Glutamatergic neuron (in vitro differentiated cells): ENCODE data around the gene BCOR. TPM values are rescaled to one million over a fixed set of nuclear protein-coding genes. Genes with fewer than 3 reads are reported as not detected.

Experiments
- DNase-seq: peaks from one replicate; pipeline ENCODE4 v3.0.0; 2022
- H3K27ac Mint-ChIP-seq: one replicate; pipeline ENCODE4 v1.8.0; 2020; ENCODE audit warnings: mild to moderate bottlenecking, mixed read lengths, inconsistent platforms; ENCODE audit not compliant: unreplicated experiment
- H3K27me3 Mint-ChIP-seq: one replicate; pipeline ENCODE4 v1.8.0; 2020; ENCODE audit warnings: mild to moderate bottlenecking, moderate library complexity, mixed read lengths, inconsistent platforms; ENCODE audit not compliant: unreplicated experiment
- H3K36me3 Mint-ChIP-seq: one replicate; pipeline ENCODE4 v1.8.0; 2020; ENCODE audit warnings: mild to moderate bottlenecking, mixed read lengths, inconsistent platforms; ENCODE audit not compliant: unreplicated experiment
- H3K4me1 Mint-ChIP-seq: one replicate; pipeline ENCODE4 v1.8.0; 2020; ENCODE audit warnings: mild to moderate bottlenecking, low read depth, mixed read lengths, inconsistent platforms; ENCODE audit not compliant: unreplicated experiment
- H3K4me3 Mint-ChIP-seq: one replicate; pipeline ENCODE4 v1.8.0; 2020; ENCODE audit warnings: mild to moderate bottlenecking, mixed read lengths, inconsistent platforms; ENCODE audit not compliant: unreplicated experiment
- H3K9me3 Mint-ChIP-seq: one replicate; pipeline ENCODE4 v1.8.0; 2020; ENCODE audit warnings: mild to moderate bottlenecking, moderate library complexity, mixed read lengths, inconsistent platforms; ENCODE audit not compliant: unreplicated experiment
- total RNA-seq: library from RNA; stranded (reverse); fragmentation: NEBNext Ultra II Directional; extraction: Animal tissue kit (Norgen Biotek cat#: 25700); gene quantifications from one replicate; pipeline ENCODE4 v1.2.1, GENCODE V29; 2021; ENCODE audit not compliant: unreplicated experiment
- TF ChIP-seq, protein P1 (sequence below): fragments of 200-600 bp; sonication (generic); IDR thresholded peaks from one replicate; pipeline ENCODE4 v1.5.0; 2021; ENCODE audit not compliant: partially characterized antibody, unreplicated experiment

Gene BCOR
- total RNA-seq, 1 donor from 2014 or later, result 59.0 TPM

DNA sequence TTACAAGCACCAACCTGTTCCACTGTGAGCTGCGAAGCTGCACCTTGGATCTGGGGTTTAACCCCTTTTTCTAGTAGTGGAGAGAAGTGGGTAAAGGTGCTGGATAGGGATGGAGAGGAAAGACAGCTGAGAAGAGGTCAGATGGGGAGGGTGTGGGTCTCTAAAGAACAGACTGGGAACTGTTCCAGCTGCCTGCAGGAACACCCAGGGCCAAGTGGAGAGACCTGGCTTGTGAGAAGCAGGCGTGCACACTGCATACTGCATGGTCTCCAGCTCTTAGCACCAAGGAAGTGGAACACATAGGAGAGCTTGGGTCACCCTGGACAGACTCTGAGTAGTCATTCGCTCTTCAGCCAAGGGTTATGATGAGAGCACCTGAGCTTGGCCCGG, 16.1 kb downstream of the BCOR start:
- TF ChIP-seq, protein P1, sequence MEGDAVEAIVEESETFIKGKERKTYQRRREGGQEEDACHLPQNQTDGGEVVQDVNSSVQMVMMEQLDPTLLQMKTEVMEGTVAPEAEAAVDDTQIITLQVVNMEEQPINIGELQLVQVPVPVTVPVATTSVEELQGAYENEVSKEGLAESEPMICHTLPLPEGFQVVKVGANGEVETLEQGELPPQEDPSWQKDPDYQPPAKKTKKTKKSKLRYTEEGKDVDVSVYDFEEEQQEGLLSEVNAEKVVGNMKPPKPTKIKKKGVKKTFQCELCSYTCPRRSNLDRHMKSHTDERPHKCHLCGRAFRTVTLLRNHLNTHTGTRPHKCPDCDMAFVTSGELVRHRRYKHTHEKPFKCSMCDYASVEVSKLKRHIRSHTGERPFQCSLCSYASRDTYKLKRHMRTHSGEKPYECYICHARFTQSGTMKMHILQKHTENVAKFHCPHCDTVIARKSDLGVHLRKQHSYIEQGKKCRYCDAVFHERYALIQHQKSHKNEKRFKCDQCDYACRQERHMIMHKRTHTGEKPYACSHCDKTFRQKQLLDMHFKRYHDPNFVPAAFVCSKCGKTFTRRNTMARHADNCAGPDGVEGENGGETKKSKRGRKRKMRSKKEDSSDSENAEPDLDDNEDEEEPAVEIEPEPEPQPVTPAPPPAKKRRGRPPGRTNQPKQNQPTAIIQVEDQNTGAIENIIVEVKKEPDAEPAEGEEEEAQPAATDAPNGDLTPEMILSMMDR, result no peak
- Mint-ChIP-seq H3K4me3 (no peak overlapping the region), H3K9me3 (peaks cover 4% of the 10 kb centered on the region), H3K36me3 (no peaks in the 10 kb centered on the region), H3K27ac (no peak overlapping the region), H3K27me3 (peaks cover 4% of the 10 kb centered on the region), H3K4me1 (peaks cover 23% of the 10 kb centered on the region)
- no peak for DNase-seq

DNA sequence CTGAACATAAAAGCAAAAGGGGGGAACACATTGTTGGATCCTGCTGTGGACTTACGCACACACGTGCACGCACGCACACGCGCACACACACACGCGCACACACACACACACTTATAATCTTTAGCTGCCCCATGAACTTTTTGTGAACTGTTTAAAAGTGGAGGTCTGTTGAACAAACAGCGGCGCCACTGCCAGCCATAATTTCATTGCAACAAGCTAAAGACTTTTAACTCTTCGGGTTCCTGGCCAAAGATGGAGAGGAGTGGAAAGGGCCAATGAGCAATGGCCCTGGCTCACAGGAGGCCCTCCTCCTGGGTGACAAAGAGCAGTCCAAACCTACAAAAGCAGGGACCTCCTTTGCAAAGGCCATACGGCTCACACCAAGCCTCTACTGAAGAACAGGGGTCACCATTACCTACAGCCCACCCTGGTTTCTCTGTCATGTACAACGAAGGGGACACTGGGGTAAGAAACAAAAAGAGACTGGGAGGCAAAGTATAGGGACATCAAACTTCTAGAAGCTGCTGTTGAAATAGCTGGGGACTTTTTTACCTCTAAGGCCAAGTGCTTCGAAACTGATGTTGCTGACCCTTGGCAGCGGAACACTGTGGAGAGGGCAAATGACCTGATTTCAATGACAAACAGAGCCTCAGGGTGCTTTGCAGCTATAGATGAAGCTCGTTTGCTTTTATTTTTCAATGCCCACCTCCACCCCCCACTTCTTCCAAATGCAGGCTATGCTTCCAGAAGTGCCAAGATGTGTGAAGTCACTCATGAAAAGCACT, 16.7 kb downstream of the BCOR start:
- H3K4me1 Mint-ChIP-seq, result peaks cover 22% of the 10 kb centered on the region
- no peaks in the 10 kb centered on the region for H3K36me3 Mint-ChIP-seq
- no peak overlapping the region for H3K27ac Mint-ChIP-seq
- TF ChIP-seq, protein P1, result no peak
- no peak overlapping the region for H3K4me3 Mint-ChIP-seq
- peaks cover 2% of the 10 kb centered on the region for H3K9me3 Mint-ChIP-seq
- H3K27me3 Mint-ChIP-seq, result no peaks in the 10 kb centered on the region
- DNase-seq, result no peak

DNA sequence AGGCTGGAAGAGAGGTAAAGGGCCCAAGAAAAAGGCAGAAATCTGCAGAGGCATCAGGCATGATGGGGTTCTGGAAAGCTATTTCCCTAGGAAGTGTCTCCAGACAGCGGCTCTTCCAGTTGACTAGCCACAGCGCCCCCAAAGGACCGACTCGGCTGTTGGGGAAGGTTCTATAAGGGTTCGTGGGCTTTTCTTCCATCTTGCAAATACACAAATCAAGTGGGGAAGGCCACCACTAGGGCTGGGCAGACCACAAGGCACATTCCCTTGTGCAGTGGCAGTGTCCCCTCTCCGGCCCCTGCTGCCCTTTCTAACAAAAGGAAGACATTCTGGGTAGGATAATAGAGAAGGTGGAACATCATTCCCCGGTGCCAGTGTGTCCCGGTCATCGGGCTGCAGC, 18.2 kb downstream of the BCOR start:
- no peak overlapping the region for H3K27ac Mint-ChIP-seq
- H3K4me3 Mint-ChIP-seq, result no peak overlapping the region

DNA sequence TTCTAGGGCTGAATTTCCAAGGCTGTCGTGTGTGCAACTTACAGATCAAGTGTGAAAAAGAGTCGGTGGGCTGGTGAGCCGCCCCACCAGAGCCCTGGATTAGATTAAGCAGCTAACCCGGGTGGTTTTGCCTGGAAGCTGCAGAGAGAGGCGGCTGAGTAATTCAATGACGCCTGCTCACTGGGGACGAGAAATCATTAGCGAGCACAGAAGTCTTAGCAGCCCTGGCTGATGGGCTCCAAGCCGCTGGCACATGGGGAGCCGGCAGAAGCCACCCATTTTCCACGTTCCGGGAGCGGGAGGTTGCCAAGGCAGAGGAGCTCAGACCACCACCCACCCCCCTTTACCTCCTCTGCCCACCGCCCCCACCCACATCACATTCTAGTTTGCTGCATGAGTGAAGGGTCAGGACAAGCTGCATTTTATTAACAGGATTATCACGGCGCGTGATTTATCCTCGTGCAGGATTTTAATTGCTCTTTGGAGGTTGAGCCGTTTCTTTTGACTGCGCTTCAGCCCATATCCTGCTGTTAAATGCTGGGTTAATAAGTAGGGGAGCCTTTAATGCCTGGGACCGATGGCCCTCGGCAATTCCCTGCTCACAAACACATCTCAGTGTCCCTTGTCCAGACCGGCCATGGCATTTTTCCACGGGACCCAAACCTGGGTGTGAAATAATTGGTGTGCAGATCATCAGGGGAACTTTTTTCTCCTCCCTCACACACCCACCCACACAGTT, 19.1 kb downstream of the BCOR start:
- no peaks in the 10 kb centered on the region for H3K9me3 Mint-ChIP-seq
- H3K4me1 Mint-ChIP-seq, result peaks cover 19% of the 10 kb centered on the region
- no peaks in the 10 kb centered on the region for H3K27me3 Mint-ChIP-seq
- H3K36me3 Mint-ChIP-seq, result no peaks in the 10 kb centered on the region
- H3K4me3 Mint-ChIP-seq, result peak overlapping the region; percentile 57
- peak; percentile 39 for DNase-seq
- TF ChIP-seq, protein P1, result no peak
- peak overlapping the region; percentile 48 for H3K27ac Mint-ChIP-seq

More for the DNA sequence above, 18.2 kb downstream of the BCOR start:
- no peaks in the 10 kb centered on the region for H3K27me3 Mint-ChIP-seq
- no peaks in the 10 kb centered on the region for H3K9me3 Mint-ChIP-seq
- no peak for DNase-seq
- TF ChIP-seq, protein P1, result no peak
- peaks cover 19% of the 10 kb centered on the region for H3K4me1 Mint-ChIP-seq
- H3K36me3 Mint-ChIP-seq, result no peaks in the 10 kb centered on the region

DNA sequence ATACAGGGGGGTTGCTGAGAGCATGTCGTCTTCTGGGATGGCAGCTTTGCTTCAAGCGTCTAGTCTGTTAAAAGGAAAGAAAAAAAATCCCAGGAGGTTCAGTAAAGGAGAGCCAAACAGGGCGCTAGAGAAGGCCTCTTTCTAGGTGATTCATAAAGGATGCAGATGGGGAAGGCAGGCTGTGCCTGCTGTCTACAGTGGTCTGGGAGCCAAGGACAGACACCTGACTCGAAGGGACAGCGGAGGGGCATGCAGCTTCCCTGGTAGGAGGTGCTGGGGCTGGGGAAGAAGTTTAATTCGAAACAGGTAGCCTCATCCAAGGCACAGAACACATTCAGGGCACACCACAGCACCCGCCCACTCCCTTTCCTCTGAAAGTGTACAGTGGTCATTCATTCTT, 19.9 kb downstream of the BCOR start:
- Mint-ChIP-seq H3K27ac (peak overlapping the region; percentile 52), H3K4me1 (peaks cover 19% of the 10 kb centered on the region), H3K27me3 (no peaks in the 10 kb centered on the region), H3K9me3 (no peaks in the 10 kb centered on the region), H3K4me3 (peak overlapping the region; percentile 57), H3K36me3 (no peaks in the 10 kb centered on the region)
- TF ChIP-seq, protein P1, result no peak
- DNase-seq, result no peak
